ENCODE results near the gene LPCAT1.
"Not testable (repeated sequence)": the region's sequence is repeated elsewhere in the genome, so short reads cannot be mapped to it uniquely, and the experiment has no call there.

LPCAT1 gene

GRCh38 chr5:1465117-1465516 is 58.6 kb downstream of the LPCAT1 start:
- no peak overlapping the region for H3K27ac ChIP-seq
- TF ChIP-seq ZFX (IDR thresholded peaks at IDR 0.05), result no peak
- TF ChIP-seq CTCF (conservative IDR thresholded peaks at IDR 0.05), result no peak

- no peak for TF ChIP-seq ZFX (IDR thresholded peaks at IDR 0.05)
- no peak for TF ChIP-seq CTCF (conservative IDR thresholded peaks at IDR 0.05)
- no peak overlapping the region for H3K27ac ChIP-seq
Measured at GRCh38 chr5:1464511-1464910, 59.2 kb downstream of the LPCAT1 start.

- TF ChIP-seq CTCF (conservative IDR thresholded peaks at IDR 0.05) (no peak), ZFX (IDR thresholded peaks at IDR 0.05) (no peak)
- no peak overlapping the region for H3K27ac ChIP-seq
Measured at GRCh38 chr5:1464096-1464446, 59.7 kb downstream of the LPCAT1 start.

GRCh38 chr5:1463326-1464095 is 60.2 kb downstream of the LPCAT1 start:
- H3K27ac ChIP-seq, result no peak overlapping the region
- TF ChIP-seq ZFX (IDR thresholded peaks at IDR 0.05) (no peak), CTCF (conservative IDR thresholded peaks at IDR 0.05) (no peak)

- TF ChIP-seq CTCF (conservative IDR thresholded peaks at IDR 0.05) (no peak), ZFX (IDR thresholded peaks at IDR 0.05) (no peak)
- no peak overlapping the region for H3K27ac ChIP-seq
Measured at GRCh38 chr5:1462358-1462757, 61.4 kb downstream of the LPCAT1 start.

- H3K27ac ChIP-seq, result no peak overlapping the region
- TF ChIP-seq CTCF (conservative IDR thresholded peaks at IDR 0.05) (no peak), ZFX (IDR thresholded peaks at IDR 0.05) (no peak)
Measured at GRCh38 chr5:1461396-1461795, 62.4 kb downstream of the LPCAT1 start.

GRCh38 chr5:1460054-1460682 is 63.6 kb downstream of the LPCAT1 start:
- H3K27ac ChIP-seq, result no peak overlapping the region
- no peak for TF ChIP-seq CTCF (conservative IDR thresholded peaks at IDR 0.05)
- TF ChIP-seq ZFX (IDR thresholded peaks at IDR 0.05), result no peak

GRCh38 chr5:1459435-1459834 is 64.3 kb downstream of the LPCAT1 start:
- H3K27ac ChIP-seq, result not testable (repeated sequence)

- not testable (repeated sequence) for H3K27ac ChIP-seq
Measured at GRCh38 chr5:1456110-1456881, 67.5 kb downstream of the LPCAT1 start.

Measured in C4-2B (cell line).